SU-DHL-6 (cell line): Measurements from ENCODE around the gene CAMP.

Experiments used
- EZH2phosphoT487 ChIP-seq: fragments of 200-600 bp; sonication (generic), shearing (Covaris generic); conservative IDR thresholded peaks from 2 replicates; pipeline ENCODE4 v1.6.1; 2018; ENCODE audit warnings: mild to moderate bottlenecking, antibody characterized with exemption, low read length, moderate library complexity, mixed read lengths
- TF ChIP-seq, protein P1 (sequence below): fragments of 200-600 bp; sonication (generic); IDR thresholded peaks from one replicate; pipeline ENCODE4 v1.5.1; 2017; ENCODE audit warnings: antibody characterized with exemption, mild to moderate bottlenecking, low read length, moderate library complexity; ENCODE audit not compliant: insufficient read depth, poor library complexity, severe bottlenecking

DNA sequence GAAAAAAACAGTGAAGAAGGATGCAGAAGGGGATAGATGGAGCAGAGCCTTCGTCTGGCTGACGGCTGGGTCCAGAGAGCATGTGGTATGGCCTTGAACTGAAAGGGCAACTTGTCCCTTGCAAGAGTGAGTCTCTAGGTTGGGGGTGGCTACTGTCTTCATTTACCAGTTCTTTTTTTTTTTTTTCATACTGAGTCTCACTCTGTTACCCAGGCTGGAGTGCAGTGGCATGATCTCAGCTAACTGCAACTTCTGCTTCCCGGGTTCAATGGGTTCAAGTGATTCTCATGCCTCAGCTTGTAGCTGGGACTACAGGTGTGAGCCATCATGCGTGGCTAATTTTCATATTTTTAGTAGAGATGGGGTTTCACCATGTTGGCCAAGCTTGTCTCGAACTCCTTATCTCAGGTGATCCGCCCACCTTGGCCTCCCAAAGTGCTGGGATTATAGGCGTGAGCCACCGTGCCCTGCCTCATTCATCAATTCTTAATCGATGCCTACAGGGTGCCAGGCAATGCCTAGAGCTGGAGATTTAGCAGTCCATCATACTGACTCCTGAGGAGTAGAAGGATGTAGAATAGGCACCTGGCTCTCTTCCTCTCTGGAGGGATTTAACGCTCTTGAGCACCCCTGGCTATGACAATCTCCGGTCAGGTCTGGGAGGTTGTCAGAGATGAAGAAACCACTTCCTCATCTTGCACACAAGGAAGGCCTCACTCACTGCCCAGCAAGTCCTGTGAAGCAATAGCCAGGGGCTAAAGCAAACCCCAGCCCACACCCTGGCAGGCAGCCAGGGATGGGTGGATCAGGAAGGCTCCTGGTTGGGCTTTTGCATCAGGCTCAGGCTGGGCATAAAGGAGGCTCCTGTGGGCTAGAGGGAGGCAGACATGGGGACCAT is at the start of gene CAMP:
- TF ChIP-seq, protein P1, sequence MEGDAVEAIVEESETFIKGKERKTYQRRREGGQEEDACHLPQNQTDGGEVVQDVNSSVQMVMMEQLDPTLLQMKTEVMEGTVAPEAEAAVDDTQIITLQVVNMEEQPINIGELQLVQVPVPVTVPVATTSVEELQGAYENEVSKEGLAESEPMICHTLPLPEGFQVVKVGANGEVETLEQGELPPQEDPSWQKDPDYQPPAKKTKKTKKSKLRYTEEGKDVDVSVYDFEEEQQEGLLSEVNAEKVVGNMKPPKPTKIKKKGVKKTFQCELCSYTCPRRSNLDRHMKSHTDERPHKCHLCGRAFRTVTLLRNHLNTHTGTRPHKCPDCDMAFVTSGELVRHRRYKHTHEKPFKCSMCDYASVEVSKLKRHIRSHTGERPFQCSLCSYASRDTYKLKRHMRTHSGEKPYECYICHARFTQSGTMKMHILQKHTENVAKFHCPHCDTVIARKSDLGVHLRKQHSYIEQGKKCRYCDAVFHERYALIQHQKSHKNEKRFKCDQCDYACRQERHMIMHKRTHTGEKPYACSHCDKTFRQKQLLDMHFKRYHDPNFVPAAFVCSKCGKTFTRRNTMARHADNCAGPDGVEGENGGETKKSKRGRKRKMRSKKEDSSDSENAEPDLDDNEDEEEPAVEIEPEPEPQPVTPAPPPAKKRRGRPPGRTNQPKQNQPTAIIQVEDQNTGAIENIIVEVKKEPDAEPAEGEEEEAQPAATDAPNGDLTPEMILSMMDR, result no peak
- no peak for TF ChIP-seq EZH2phosphoT487
